ENCODE measurements around the gene SH3GLB2.
"Not testable (repeated sequence)": the region's sequence is repeated elsewhere in the genome, so short reads cannot be mapped to it uniquely, and the experiment has no call there.

The SH3GLB2 gene

GRCh38 chr9:129053020-129053419 lies 24.9 kb upstream of the SH3GLB2 start:
- DNase-seq (ENCODE audit: low read depth) = no peak

GRCh38 chr9:129052592-129052991 lies 24.5 kb upstream of the SH3GLB2 start:
- DNase-seq (ENCODE audit: low read depth) = no peak

GRCh38 chr9:129042016-129042415 lies 13.9 kb upstream of the SH3GLB2 start:
- DNase-seq (ENCODE audit: low read depth) = no peak

GRCh38 chr9:129040113-129040643 lies 12.0 kb upstream of the SH3GLB2 start:
- no peak for DNase-seq (ENCODE audit: low read depth)

GRCh38 chr9:129038109-129038852 lies 10.2 kb upstream of the SH3GLB2 start:
- DNase-seq (ENCODE audit: low read depth) = no peak

GRCh38 chr9:129037767-129038098 lies 9.6 kb upstream of the SH3GLB2 start:
- DNase-seq (ENCODE audit: low read depth) = no peak

GRCh38 chr9:129036923-129037766 lies 9.0 kb upstream of the SH3GLB2 start:
- DNase-seq (ENCODE audit: low read depth) = no peak

GRCh38 chr9:129036241-129036922 lies 8.3 kb upstream of the SH3GLB2 start, which contains the start of gene MIGA2:
TSS of gene MIGA2 (plus strand) at chr9:129036626. CDS start at chr9:129040595, 3,969 bp downstream.
- peak; percentile 95 for DNase-seq (ENCODE audit: low read depth)

- DNase-seq (ENCODE audit: low read depth) = not testable (repeated sequence)
Observed at GRCh38 chr9:129035838-129036237, 7.7 kb upstream of the SH3GLB2 start.

GRCh38 chr9:129033216-129033615 lies 5.1 kb upstream of the SH3GLB2 start:
- no peak for DNase-seq (ENCODE audit: low read depth)

- no peak for DNase-seq (ENCODE audit: low read depth)
Observed at GRCh38 chr9:129032541-129033159, 4.5 kb upstream of the SH3GLB2 start.

- DNase-seq (ENCODE audit: low read depth) = no peak
Observed at GRCh38 chr9:129031514-129031913, 3.4 kb upstream of the SH3GLB2 start.

GRCh38 chr9:129030191-129030590 lies 2.1 kb upstream of the SH3GLB2 start:
- DNase-seq (ENCODE audit: low read depth) = no peak

- DNase-seq (ENCODE audit: low read depth) = no peak
Observed at GRCh38 chr9:129027685-129028191, 393 bp downstream of the SH3GLB2 start.

GRCh38 chr9:129027224-129027684 lies 877 bp downstream of the SH3GLB2 start:
- no peak for DNase-seq (ENCODE audit: low read depth)

GRCh38 chr9:129026442-129027223 lies 1.5 kb downstream of the SH3GLB2 start:
- no peak for DNase-seq (ENCODE audit: low read depth)

GRCh38 chr9:129023908-129024233 lies 4.3 kb downstream of the SH3GLB2 start:
- DNase-seq (ENCODE audit: low read depth) = no peak

GRCh38 chr9:129023036-129023907 lies 4.9 kb downstream of the SH3GLB2 start:
- no peak for DNase-seq (ENCODE audit: low read depth)

- no peak for DNase-seq (ENCODE audit: low read depth)
Observed at GRCh38 chr9:129022037-129022436, 6.1 kb downstream of the SH3GLB2 start.

GRCh38 chr9:129021091-129021490 lies 7.0 kb downstream of the SH3GLB2 start:
- no peak for DNase-seq (ENCODE audit: low read depth)

All from CMK (cell line).